K562 (cell line): ENCODE data around the gene DHRS4L2.

Source experiments
- EP300 ChIP-seq: IDR thresholded peaks from 2 replicates; pipeline ENCODE4 v1.6.1; 2012; ENCODE audit warnings: low read length, improper control_type of control experiment
- HNRNPUL1 ChIP-seq: fragments of 200-400 bp; formaldehyde crosslinking; IDR thresholded peaks from 2 replicates; pipeline ENCODE4 v1.6.1; 2017; ENCODE audit warnings: low read length
- ZHX1 ChIP-seq: fragments of 150-350 bp; conservative IDR thresholded peaks from 2 replicates; pipeline ENCODE4 v1.6.1; 2014; ENCODE audit warnings: low read length
- TF ChIP-seq, protein P1 (sequence below): fragments of 250-450 bp; sonication (Bioruptor Pico); IDR thresholded peaks from 2 replicates; pipeline ENCODE4 v1.4.0; 2020; ENCODE audit warnings: mild to moderate bottlenecking
- TF ChIP-seq, protein P2 (sequence below), 3 experiments: IDR thresholded peaks in 2 of 3; conservative IDR thresholded peaks in 1 of 3; 2 replicates each; pipeline ENCODE4 v1.5.1; 2011 to 2012; ENCODE audit warnings: low read length in 3 of 3, mild to moderate bottlenecking in 3 of 3, control low read depth in 2 of 3, improper control_type of control experiment in 1 of 3, inconsistent platforms in 1 of 3, low read depth in 1 of 3, mixed read lengths in 1 of 3, moderate library complexity in 1 of 3; ENCODE audit not compliant: insufficient read depth in 2 of 3

DNA sequence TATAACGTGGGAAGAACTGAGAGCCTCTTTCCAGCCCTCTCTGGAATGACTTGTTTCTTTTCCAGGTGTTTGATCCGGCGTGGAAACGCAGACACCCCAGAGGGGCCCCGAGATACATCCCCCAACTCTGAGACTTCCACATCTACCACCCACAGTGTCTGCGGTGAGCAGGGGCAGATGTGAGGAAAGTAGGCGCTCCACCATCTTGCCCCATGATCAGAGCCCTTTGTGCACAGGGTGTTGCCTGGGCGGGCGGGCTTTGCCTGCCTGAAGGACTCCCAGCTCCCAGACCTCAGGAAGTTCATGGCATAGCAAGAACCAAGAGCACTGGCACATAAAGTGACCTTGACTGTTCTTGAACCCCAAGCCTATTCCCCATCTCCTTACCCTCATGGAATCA, 65.9 kb downstream of the DHRS4L2 start:
- TF ChIP-seq HNRNPUL1 (no peak), EP300 (no peak), ZHX1 (no peak)
- TF ChIP-seq, protein P1, sequence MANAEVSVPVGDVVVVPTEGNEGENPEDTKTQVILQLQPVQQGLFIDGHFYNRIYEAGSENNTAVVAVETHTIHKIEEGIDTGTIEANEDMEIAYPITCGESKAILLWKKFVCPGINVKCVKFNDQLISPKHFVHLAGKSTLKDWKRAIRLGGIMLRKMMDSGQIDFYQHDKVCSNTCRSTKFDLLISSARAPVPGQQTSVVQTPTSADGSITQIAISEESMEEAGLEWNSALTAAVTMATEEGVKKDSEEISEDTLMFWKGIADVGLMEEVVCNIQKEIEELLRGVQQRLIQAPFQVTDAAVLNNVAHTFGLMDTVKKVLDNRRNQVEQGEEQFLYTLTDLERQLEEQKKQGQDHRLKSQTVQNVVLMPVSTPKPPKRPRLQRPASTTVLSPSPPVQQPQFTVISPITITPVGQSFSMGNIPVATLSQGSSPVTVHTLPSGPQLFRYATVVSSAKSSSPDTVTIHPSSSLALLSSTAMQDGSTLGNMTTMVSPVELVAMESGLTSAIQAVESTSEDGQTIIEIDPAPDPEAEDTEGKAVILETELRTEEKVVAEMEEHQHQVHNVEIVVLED (CRISPR knock-in tag) = no peak
- TF ChIP-seq, protein P2, sequence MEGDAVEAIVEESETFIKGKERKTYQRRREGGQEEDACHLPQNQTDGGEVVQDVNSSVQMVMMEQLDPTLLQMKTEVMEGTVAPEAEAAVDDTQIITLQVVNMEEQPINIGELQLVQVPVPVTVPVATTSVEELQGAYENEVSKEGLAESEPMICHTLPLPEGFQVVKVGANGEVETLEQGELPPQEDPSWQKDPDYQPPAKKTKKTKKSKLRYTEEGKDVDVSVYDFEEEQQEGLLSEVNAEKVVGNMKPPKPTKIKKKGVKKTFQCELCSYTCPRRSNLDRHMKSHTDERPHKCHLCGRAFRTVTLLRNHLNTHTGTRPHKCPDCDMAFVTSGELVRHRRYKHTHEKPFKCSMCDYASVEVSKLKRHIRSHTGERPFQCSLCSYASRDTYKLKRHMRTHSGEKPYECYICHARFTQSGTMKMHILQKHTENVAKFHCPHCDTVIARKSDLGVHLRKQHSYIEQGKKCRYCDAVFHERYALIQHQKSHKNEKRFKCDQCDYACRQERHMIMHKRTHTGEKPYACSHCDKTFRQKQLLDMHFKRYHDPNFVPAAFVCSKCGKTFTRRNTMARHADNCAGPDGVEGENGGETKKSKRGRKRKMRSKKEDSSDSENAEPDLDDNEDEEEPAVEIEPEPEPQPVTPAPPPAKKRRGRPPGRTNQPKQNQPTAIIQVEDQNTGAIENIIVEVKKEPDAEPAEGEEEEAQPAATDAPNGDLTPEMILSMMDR (IDR thresholded peaks at IDR 0.05 in 2 of 3, conservative IDR thresholded peaks at IDR 0.05 in 1 of 3; ENCODE audit: insufficient read depth in 2 of 3, low read depth in 1 of 3, low read length in 3 of 3) = no peak
